DND-41 (cell line): ENCODE data around the gene PCDH7.
A peak's percentile ranks its signal among the peaks of the same experiment; 100 is the strongest.

Source experiments
- ATAC-seq: fragments of 200-7000 bp; cut with Tn5 transposase; 3 replicates; pipeline ENCODE4 v1.9.1; 2021; ENCODE audit warnings: low read depth; ENCODE audit not compliant: insufficient read depth
- DNase-seq: peaks from one replicate; pipeline ENCODE4 v3.0.0-alpha.2; 2020
- H2AFZ ChIP-seq: 2 replicates; pipeline ENCODE4 v1.6.0; 2012; ENCODE audit warnings: low read depth, low read length
- H3K27ac ChIP-seq: 2 replicates; pipeline ENCODE4 v1.5.1; 2012; ENCODE audit warnings: low read length, inconsistent platforms
- H3K27me3 ChIP-seq: fragments of 200-600 bp; sonication (generic); 2 replicates; pipeline ENCODE4 v1.6.0; 2012; ENCODE audit warnings: low read length, mild to moderate bottlenecking, inconsistent platforms; ENCODE audit not compliant: insufficient read depth, poor library complexity
- H3K36me3 ChIP-seq: 2 replicates; pipeline ENCODE4 v1.5.1; 2012; ENCODE audit warnings: low read length, inconsistent platforms; ENCODE audit not compliant: insufficient read depth
- H3K4me1 ChIP-seq: 2 replicates; pipeline ENCODE4 v1.5.1; 2012; ENCODE audit warnings: mild to moderate bottlenecking, low read length; ENCODE audit not compliant: insufficient read depth
- H3K4me2 ChIP-seq: 2 replicates; pipeline ENCODE4 v1.6.0; 2012; ENCODE audit warnings: mild to moderate bottlenecking, moderate library complexity, low read length, inconsistent platforms; ENCODE audit not compliant: insufficient read depth
- H3K4me3 ChIP-seq, 2 experiments: fragments of 200-600 bp in 1 of 2; shearing (Covaris generic) in 1 of 2; 2 replicates each; pipeline ENCODE4 v1.5.1; 2012 to 2016; ENCODE audit warnings: inconsistent platforms in 2 of 2, low read length in 2 of 2, mild to moderate bottlenecking in 2 of 2, low read depth in 1 of 2, moderate library complexity in 1 of 2
- H3K79me2 ChIP-seq: 2 replicates; pipeline ENCODE4 v1.6.0; 2012; ENCODE audit warnings: low read length, inconsistent platforms; ENCODE audit not compliant: insufficient read depth
- H3K9ac ChIP-seq: 2 replicates; pipeline ENCODE4 v1.6.0; 2012; ENCODE audit warnings: low read depth, mild to moderate bottlenecking, inconsistent platforms, low read length, moderate library complexity
- H3K9me3 ChIP-seq: 2 replicates; pipeline ENCODE4 v1.5.1; 2012; ENCODE audit warnings: low read length, moderate library complexity, mild to moderate bottlenecking, inconsistent platforms; ENCODE audit not compliant: insufficient read depth, severe bottlenecking
- H4K20me1 ChIP-seq: 2 replicates; pipeline ENCODE4 v1.6.0; 2012; ENCODE audit warnings: low read length; ENCODE audit not compliant: insufficient read depth
- CTCF ChIP-seq: IDR thresholded peaks from 2 replicates; pipeline ENCODE4 v1.5.1; 2012; ENCODE audit warnings: borderline replicate concordance, low read length, moderate library complexity, mild to moderate bottlenecking; ENCODE audit not compliant: poor library complexity, severe bottlenecking; ENCODE audit errors: extremely low read depth
- EZH2 ChIP-seq: IDR thresholded peaks from 3 replicates; pipeline ENCODE4 v1.6.1; 2012; ENCODE audit warnings: borderline replicate concordance, low read depth, mild to moderate bottlenecking, moderate library complexity, low read length, inconsistent platforms; ENCODE audit not compliant: severe bottlenecking

Gene PCDH7

GRCh38 chr4:30714408-30715031 lies 5.6 kb upstream of the PCDH7 start:
- no peak overlapping the region for H3K4me3 ChIP-seq
- TF ChIP-seq EZH2 (no peak), CTCF (peak; percentile 45)
- no peaks in the 10 kb centered on the region for H3K79me2 ChIP-seq
- H3K4me1 ChIP-seq, result no peaks in the 10 kb centered on the region
- no peak overlapping the region for H3K4me2 ChIP-seq
- no peak overlapping the region for H3K27ac ChIP-seq
- no peaks in the 10 kb centered on the region for H3K36me3 ChIP-seq
- no peak overlapping the region for H3K9ac ChIP-seq
- DNase-seq (no peak), ATAC-seq (0 out of 3 replicates have a peak, but pooled peaks have one; percentile 39)
- H4K20me1 ChIP-seq, result no peaks in the 10 kb centered on the region
- no peaks in the 10 kb centered on the region for H3K27me3 ChIP-seq
- H2AFZ ChIP-seq, result no peak overlapping the region
- peaks cover 11% of the 10 kb centered on the region for H3K9me3 ChIP-seq

- H3K79me2 ChIP-seq, result no peaks in the 10 kb centered on the region
- H3K36me3 ChIP-seq, result no peaks in the 10 kb centered on the region
- no peak for ATAC-seq
- no peaks in the 10 kb centered on the region for H3K27me3 ChIP-seq
- H4K20me1 ChIP-seq, result no peaks in the 10 kb centered on the region
- peaks cover 12% of the 10 kb centered on the region for H3K9me3 ChIP-seq
- H3K4me2 ChIP-seq, result no peak overlapping the region
- no peak overlapping the region for H3K4me3 ChIP-seq
- H3K4me1 ChIP-seq, result no peaks in the 10 kb centered on the region
- no peak overlapping the region for H3K9ac ChIP-seq
- H3K27ac ChIP-seq, result no peak overlapping the region
- DNase-seq, result no peak
- H2AFZ ChIP-seq, result no peak overlapping the region
- TF ChIP-seq CTCF (peak; percentile 10), EZH2 (no peak)
These were observed 4.0 kb upstream of the PCDH7 start for GRCh38 chr4:30716158-30716557.

DNA sequence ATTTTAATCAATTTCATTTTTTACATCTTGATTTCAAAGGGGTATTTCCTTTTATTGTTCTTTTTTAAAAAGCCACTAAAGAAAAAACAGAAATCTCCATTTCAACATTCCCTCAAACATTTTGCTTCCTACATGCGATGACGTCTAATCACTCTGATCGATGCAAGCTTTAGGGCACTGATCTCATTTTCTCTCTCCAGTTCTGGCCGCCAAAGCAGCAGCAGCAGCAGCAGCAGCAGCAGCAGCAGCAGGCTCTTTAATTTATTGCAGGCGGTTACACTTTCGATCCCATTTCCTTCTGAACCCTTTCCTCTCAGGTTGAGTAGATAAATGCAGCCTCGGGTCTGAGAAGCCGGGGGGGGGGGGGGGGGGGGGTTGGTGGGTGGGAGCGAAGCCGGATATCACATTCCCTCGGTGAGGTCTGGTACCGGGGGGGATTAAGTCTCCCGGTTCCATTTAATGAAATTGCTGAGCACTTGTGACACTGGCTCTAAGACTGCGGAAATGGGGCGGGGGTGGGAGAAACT lies 3.4 kb upstream of the PCDH7 start:
- Histone ChIP-seq H2AFZ (no peak overlapping the region), H4K20me1 (no peaks in the 10 kb centered on the region), H3K36me3 (no peaks in the 10 kb centered on the region), H3K4me3 (no peak overlapping the region), H3K27ac (no peak overlapping the region), H3K9me3 (peaks cover 14% of the 10 kb centered on the region), H3K9ac (no peak overlapping the region), H3K4me1 (no peaks in the 10 kb centered on the region), H3K4me2 (no peak overlapping the region), H3K27me3 (no peaks in the 10 kb centered on the region), H3K79me2 (no peaks in the 10 kb centered on the region)
- DNase-seq (no peak), ATAC-seq (no peak)
- TF ChIP-seq CTCF (no peak), EZH2 (no peak)
